ENCODE results near the gene TSEN15.

- TF ChIP-seq CTCF (IDR thresholded peaks at IDR 0.05; ENCODE audit: low read depth, low read length, poor library complexity, severe bottlenecking) (no peak), EZH2phosphoT487 (IDR thresholded peaks at IDR 0.05; ENCODE audit: borderline replicate concordance, low read length) (no peak)
These were observed 30.7 kb upstream of the TSEN15 start for GRCh38 chr1:184020855-184021254.
